Measurements from ENCODE around the gene FAM216B.
A peak's percentile ranks its signal among the peaks of the same experiment; 100 is the strongest.
"Not testable (repeated sequence)": the region's sequence is repeated elsewhere in the genome, so short reads cannot be mapped to it uniquely, and the experiment has no call there.

Gene FAM216B

DNA sequence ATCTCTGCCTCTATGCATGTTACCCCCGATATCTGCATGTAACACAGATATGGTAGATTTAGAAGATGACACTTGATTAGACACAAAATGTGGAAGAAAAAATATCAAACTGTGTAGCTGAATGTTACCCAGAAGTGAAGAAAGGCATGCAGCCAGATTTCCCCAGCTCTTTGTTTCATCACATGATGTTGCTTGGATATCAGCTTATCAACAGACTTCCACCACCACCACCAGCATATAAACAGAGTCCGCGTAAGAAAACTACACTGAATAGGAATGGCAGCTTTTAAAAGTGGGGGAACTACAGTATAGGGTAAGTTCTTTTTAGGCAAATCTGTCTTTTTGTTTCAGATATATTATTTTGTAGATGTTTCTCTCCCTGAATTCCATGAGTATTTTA is at the start of gene FAM216B:
Gene FAM216B, plus strand, starts transcription at position 233 of the 400 bp plus-strand sequence. CDS start 2,484 bp downstream, outside the sequence.
- DNase-seq: no peak

DNA sequence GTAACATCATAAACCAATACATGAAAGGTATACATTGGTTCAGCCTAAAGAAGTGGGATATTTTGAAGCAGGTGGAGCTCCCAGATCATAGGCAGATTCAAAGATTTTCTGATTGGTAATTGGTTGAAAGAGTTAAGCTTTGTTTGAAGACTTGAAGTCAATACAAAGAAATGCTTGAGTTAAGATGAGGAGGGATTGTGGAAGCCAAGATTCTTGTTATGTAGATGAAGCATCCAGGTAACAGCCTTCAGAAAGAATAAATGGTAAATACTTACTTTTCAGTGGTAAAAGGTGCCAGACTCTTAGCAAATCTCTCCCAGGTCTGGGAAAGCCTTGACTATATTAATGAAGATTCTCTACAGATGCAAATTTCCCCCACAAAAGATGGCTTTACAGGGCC is 49.3 kb upstream of the FAM216B start:
- DNase-seq: no peak

DNA sequence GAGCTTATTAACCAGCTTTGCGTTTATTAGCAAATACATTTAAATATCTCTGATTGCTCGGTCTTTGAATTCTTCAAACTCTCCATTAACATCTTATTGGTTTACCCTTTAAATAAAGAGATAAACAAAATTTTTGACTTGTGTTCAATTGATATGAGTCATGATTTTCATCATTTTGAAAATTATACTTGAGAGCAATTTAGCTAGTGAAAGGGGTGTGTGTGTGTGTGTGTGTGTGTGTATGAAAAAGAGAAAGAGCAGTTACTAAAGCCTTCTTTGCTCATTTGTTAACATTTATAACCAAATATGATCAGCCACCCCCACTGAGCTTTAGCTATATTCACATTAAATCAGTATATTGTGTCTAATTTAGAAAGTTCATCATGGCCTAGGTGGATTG is 48.3 kb upstream of the FAM216B start:
- DNase-seq: no peak

- DNase-seq: no peak
Measured at GRCh38 chr13:42735010-42735409, 46.4 kb upstream of the FAM216B start.

- DNase-seq: no peak
Measured at GRCh38 chr13:42740753-42741152, 40.6 kb upstream of the FAM216B start.

DNA sequence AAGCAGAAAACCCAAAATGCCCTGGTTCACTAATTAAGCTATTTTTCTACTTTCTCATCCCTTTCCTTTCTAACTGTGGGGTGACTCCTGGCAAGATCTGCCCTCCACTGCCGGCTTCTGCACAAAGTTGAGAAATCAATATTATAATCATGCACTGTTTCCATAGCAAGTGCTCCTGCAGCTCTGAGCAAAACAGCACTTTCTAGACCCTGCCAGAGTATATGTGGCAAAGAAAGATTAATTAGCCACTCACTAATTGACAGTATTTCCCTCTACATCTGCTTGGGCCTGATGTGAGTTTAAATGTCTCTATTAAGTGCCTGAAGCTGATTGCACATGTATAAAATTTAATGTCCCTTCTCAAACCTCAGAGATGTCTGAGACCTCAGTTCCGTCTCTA is 39.5 kb upstream of the FAM216B start:
- DNase-seq: no peak

- no peak for DNase-seq
Measured at GRCh38 chr13:42745655-42746054, 35.7 kb upstream of the FAM216B start.

DNA sequence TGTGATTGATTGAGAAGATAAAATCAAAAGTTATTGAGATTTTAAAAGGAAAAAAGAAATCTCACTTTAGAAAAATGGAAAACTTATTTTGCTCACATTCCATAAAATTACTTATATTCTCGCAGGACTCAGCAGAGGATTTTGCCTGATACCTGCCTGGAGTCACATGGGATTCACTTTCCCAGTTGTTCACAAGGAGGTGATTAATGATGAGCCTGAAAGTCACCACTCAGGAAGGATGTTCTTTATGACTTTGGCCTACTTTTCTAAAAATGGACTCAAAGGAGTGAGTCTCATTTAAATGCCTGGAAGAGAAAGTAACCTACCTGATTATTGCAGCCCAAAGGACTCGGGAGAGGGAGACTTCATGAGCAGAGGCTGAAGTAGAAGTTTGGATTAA is 34.5 kb upstream of the FAM216B start:
- DNase-seq: no peak

GRCh38 chr13:42747399-42747873 is 33.9 kb upstream of the FAM216B start:
- DNase-seq: no peak

- DNase-seq: no peak
Measured at GRCh38 chr13:42750794-42751193, 30.6 kb upstream of the FAM216B start.

DNA sequence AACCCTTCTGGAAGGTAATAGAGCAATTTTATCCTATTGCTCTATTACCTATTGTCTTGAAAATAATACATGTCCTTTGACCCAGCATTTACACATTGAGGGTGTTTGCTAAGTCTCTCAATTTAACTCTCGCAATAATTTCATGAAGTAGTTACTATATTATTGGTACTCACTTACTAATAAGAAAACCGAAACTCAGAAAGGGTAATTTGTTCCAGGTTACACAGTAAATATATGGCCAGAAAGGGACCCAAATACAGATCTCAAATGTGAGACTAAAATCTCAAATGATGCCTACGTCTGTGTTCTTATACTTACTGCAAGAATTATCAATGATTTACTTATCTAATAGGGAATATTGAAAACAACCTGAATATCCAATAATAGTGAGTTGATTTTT is 29.7 kb upstream of the FAM216B start:
- DNase-seq: no peak

- no peak for DNase-seq
Measured at GRCh38 chr13:42752731-42753130, 28.7 kb upstream of the FAM216B start.

GRCh38 chr13:42753697-42754096 is 27.7 kb upstream of the FAM216B start:
- DNase-seq: peak; percentile 48

GRCh38 chr13:42754801-42755510 is 26.4 kb upstream of the FAM216B start:
- DNase-seq: no peak

GRCh38 chr13:42757678-42758420 is 23.5 kb upstream of the FAM216B start:
- no peak for DNase-seq

DNA sequence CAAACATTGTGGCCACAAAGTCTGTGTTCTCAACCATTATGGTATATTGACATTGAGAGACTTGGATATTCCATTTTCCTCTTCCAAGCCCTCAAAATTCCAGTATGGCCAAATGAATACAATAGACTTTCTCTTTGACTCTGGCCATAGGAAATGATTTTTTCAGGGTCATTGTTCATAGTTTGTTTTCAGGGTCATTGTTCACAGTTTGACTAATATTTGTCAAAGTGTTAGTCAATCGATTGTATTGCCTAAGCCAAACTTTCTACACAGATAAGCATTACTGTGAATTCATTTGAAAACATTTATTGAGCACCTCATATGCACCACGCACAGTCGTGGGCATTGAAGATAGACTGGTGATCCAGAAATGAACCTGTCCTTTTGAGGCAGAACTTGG is 22.9 kb upstream of the FAM216B start:
- no peak for DNase-seq

DNA sequence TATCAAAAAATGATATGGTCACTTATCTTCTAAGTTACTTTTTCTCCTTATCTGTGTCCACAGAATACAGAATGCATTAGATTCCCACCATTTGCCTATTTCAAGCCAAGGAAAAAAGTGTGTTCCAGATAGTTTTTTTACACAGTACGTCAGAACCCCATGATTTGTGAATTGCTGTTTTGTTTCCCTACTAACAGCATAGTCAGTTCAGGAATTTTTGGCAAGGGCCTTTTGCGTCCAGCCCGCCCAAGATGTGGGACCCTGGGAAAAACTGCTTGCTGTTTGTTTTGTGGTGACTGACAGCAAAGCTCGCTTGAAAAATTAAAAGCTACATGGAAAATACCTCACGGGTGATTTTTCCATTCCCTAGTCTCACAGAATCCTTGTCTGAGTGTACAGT is 20.4 kb upstream of the FAM216B start:
- no peak for DNase-seq

DNA sequence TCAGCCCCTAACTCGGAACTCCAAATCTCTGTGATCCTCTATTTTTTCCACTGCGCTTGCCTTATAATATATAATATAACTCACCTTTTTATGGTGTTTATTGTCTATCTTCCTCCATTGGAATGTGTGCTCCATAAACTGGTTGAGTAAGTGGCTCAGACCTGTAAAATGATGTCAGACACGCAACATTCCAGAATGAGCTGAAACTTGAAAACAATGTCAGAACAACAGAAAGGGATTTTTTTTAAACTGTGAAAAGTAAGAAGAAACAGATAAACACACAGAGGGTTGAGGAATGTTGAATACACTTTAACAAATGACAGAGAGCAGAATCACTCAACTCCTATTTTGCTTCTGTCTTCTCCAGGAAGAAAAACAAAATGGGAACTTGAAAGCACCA is 19.1 kb upstream of the FAM216B start:
- no peak for DNase-seq

DNA sequence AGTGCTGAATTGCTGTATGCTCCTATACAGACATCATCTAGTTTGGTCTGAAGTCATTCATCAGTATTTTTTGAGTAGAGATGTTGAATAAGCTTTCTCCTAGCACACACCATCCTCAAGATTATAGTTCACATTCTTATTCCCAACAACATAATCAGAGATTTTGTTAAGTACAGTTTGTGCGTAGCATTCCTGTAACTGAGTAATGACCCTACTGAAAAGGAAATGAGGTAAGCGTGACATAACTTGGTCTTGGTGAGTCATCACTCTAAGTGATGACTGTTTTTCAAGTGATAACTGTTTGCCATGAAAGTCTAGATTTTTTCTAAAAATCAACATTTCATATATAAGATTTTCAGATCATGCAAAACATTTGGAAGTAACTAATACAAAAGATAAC is 18.5 kb upstream of the FAM216B start:
- DNase-seq: no peak

GRCh38 chr13:42766016-42766415 is 15.4 kb upstream of the FAM216B start:
- peak; percentile 44 for DNase-seq

DNA sequence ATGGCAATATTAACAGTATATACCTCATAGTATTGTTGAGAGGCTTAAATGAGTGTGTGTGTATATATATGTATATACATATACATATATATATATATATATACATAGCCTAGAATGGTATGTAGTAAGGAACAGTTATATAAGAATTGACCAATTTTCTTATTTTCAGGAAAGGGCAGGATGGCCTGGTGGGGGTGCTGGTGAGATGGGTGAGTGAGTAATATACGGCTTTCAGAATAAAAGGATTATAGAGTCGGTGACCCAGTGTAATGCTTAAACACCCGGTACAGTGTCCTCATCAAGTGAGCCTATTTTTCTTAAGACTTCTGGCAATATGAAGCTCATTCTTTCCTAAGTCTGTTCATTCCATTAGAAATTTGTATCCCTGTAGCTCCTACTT is 11.7 kb upstream of the FAM216B start:
- DNase-seq: no peak

DNA sequence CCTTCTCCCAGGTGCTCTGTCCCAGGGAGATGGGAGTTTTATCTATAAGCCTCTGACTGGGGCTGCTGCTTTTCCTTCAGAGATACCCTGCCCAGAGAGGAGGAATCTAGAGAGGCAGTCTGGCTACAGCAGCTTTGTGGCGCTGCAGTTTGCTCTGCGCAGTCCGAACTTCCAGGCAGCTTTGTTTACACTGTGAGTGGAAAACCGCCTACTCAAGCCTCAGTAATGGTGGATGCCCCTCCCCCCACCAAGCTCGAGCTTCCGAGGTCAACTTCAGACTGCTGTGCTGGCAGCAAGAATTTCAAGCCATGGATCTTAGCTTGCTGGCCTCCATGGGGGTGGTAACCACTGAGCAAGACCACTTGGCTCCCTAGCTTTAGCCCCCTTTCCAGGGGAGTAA is 4.8 kb upstream of the FAM216B start:
- not testable (repeated sequence) for DNase-seq

- DNase-seq: no peak
Measured at GRCh38 chr13:42777467-42777866, 3.9 kb upstream of the FAM216B start.

- no peak for DNase-seq
Measured at GRCh38 chr13:42780044-42780443, 1.3 kb upstream of the FAM216B start.

GRCh38 chr13:42786715-42787114 is 5.3 kb downstream of the FAM216B start:
- no peak for DNase-seq
